ENCODE data around the gene TBC1D5. TPM values are rescaled to one million over a fixed set of nuclear protein-coding genes. Genes with fewer than 3 reads are reported as not detected.
"Not testable (repeated sequence)": the region's sequence is repeated elsewhere in the genome, so short reads cannot be mapped to it uniquely, and the experiment has no call there.

Gene TBC1D5
- total and polyA plus RNA-seq, 12 donors, result 6.4 to 108 (median 70.7) TPM

- Histone ChIP-seq H3K9me3 (replicated peaks in 1 of 3) (no peaks in the 10 kb centered on the region), H3K27me3 (no peaks in the 10 kb centered on the region), H3K36me3 (replicated peaks in 1 of 2) (no peaks in the 10 kb centered on the region), H3K4me1 (replicated peaks in 1 of 2) (no peaks in the 10 kb centered on the region), H3K4me3 (no peak overlapping the region), H3K27ac (no peak overlapping the region)
- TF ChIP-seq CTCF (IDR thresholded peaks at IDR 0.05) (no peak), POLR2A (IDR thresholded peaks at IDR 0.05) (no peak)
- intact Hi-C loops (cut with DNase I), result no loop called here
- 99 to 100% (median 100%) methylated on average over 1 of the region's 1 CpG for WGBS, 4 donors
- no peak for DNase-seq
Measured at GRCh38 chr3:17726313-17726712, 16.1 kb downstream of the TBC1D5 start.

GRCh38 chr3:17725844-17726243 is 16.6 kb downstream of the TBC1D5 start:
- intact Hi-C loops (cut with DNase I); H3K27me3 ChIP-seq; H3K4me3 ChIP-seq; H3K27ac ChIP-seq; H3K36me3 ChIP-seq (replicated peaks in 1 of 2); H3K9me3 ChIP-seq (replicated peaks in 1 of 3); H3K4me1 ChIP-seq (replicated peaks in 1 of 2); DNase-seq: not testable (repeated sequence)
- WGBS, 4 donors, result 93 to 99% (median 98%) methylated on average over 5 of the region's 5 CpGs

GRCh38 chr3:17724948-17725347 is 17.5 kb downstream of the TBC1D5 start:
- Histone ChIP-seq H3K27ac (no peak overlapping the region), H3K4me3 (no peak overlapping the region), H3K27me3 (no peaks in the 10 kb centered on the region), H3K9me3 (replicated peaks in 1 of 3) (no peaks in the 10 kb centered on the region), H3K36me3 (replicated peaks in 1 of 2) (no peaks in the 10 kb centered on the region), H3K4me1 (replicated peaks in 1 of 2) (no peaks in the 10 kb centered on the region)
- intact Hi-C loops (cut with DNase I), result no loop called here
- 86 to 96% (median 90%) methylated on average over 1 of the region's 1 CpG for WGBS, 4 donors
- DNase-seq, result no peak
- TF ChIP-seq POLR2A (IDR thresholded peaks at IDR 0.05) (no peak), CTCF (IDR thresholded peaks at IDR 0.05) (no peak)

DNA sequence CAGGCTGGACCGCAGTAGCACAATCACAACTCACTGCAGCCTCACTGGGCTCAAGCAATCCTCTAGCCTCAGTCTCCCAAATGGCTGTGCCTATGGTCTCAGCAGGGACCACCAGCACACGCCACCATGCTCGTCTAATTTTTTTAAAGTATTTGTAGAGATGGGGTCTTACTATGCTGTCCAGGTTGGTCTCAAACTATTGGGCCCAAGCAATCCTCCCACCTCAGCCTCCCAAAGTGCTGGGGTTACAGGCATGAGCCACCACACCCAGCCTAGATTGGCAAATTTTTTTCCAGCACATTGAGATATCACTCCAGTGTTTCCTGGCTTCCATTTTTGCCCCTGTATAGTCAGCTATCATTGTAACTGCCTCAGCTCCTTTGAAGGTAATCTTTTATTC is 18.3 kb downstream of the TBC1D5 start:
- no peaks in the 10 kb centered on the region for H3K4me1 ChIP-seq (replicated peaks in 1 of 2)
- WGBS, 4 donors, result 97 to 100% (median 97%) methylated on average over 3 of the region's 3 CpGs

More for the DNA sequence above, 18.3 kb downstream of the TBC1D5 start:
- H3K27me3 ChIP-seq, result no peaks in the 10 kb centered on the region
- no peaks in the 10 kb centered on the region for H3K9me3 ChIP-seq (replicated peaks in 1 of 3)
- no peak for DNase-seq
- H3K36me3 ChIP-seq (replicated peaks in 1 of 2), result no peaks in the 10 kb centered on the region
- no peak overlapping the region for H3K27ac ChIP-seq
- no peak overlapping the region for H3K4me3 ChIP-seq
- intact Hi-C loops (cut with DNase I), result no loop called here
- TF ChIP-seq CTCF (IDR thresholded peaks at IDR 0.05) (no peak), POLR2A (IDR thresholded peaks at IDR 0.05) (no peak)
